Brain microvascular endothelial cell (primary cell): ENCODE measurements around the gene SFTPB.

ENCODE experiments used
- DNase-seq: peaks from one replicate; pipeline ENCODE4 v3.0.0-alpha.2; 2020
- H3K27ac ChIP-seq: fragments of 250-450 bp; sonication (Bioruptor Pico); 2 replicates; pipeline ENCODE4 v1.5.1; 2020; ENCODE audit warnings: mild to moderate bottlenecking, moderate library complexity
- H3K27me3 ChIP-seq: fragments of 250-450 bp; sonication (Bioruptor Pico); replicated peaks from 2 replicates; pipeline ENCODE4 v1.5.1; 2020; ENCODE audit warnings: mild to moderate bottlenecking
- H3K36me3 ChIP-seq: fragments of 250-450 bp; sonication (Bioruptor Pico); replicated peaks from 2 replicates; pipeline ENCODE4 v1.5.1; 2020; ENCODE audit warnings: mild to moderate bottlenecking
- H3K4me3 ChIP-seq: 2 replicates; pipeline ENCODE4 v1.5.1; 2011; ENCODE audit warnings: low read depth, mild to moderate bottlenecking, control low read depth, low read length, moderate library complexity
- CTCF ChIP-seq: IDR thresholded peaks from 2 replicates; pipeline ENCODE4 v1.5.1; 2011; ENCODE audit warnings: low read depth, mild to moderate bottlenecking, moderate library complexity, low read length, control low read depth, inconsistent platforms; ENCODE audit errors: missing control alignments
- in situ Hi-C: cut with HindIII; loops from 2 replicates; pipeline ENCODE4 v1.10.0; 2017; ENCODE audit warnings: low sequenced_read_pairs, low pct_ligation_motif_present

The SFTPB gene

DNA sequence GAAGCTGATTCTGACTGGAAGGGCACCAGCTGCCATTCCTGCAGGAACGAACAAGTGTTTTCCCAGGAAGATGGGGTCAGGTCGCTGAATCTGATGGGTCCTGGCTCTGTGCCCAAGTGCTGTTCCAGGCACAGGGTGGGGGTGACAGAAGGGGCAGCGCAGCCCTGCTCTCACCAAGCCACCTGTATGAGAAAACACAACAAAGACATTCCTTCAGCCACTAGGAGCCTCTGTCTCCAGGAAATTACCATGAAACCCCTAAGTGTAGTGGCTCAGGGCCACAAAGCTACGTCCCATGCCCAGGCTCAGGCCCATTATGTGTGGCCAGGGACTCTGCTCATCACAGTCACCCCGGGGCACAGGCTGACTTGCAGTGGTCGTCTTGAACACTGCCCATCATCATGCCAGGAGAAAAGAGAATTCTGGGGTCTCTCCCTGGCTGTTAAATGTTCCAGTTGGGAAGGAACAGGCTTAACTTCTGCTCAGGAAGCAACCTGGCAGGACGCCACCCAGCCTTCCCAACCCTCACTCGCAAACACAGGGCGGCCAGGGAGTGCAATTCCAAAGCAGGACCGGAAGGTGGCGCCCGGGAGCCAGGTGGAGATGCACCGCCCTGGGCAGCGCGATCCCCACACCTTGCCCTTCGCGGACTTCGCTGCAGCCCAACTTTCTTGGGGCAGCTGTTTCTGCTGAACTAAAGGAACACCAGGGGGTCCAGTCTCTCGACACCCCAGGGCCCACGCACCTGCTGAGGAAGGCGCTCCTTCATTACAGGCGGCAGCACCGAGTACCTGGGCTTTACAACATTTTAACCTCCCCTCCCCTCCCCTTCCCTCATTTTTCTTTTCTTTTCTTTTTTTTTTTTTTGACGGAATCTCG lies 11.0 kb upstream of the SFTPB start:
- H3K4me3 ChIP-seq: no peak overlapping the region
- no peaks in the 10 kb centered on the region for H3K27me3 ChIP-seq
- no peak overlapping the region for H3K27ac ChIP-seq
- peak; percentile 99 for TF ChIP-seq CTCF
- H3K36me3 ChIP-seq: no peaks in the 10 kb centered on the region
- in situ Hi-C loops: no loop called here
- DNase-seq: peak; percentile 53

- TF ChIP-seq CTCF: no peak
- in situ Hi-C loops: no loop called here
- Histone ChIP-seq H3K36me3 (no peaks in the 10 kb centered on the region), H3K4me3 (no peak overlapping the region), H3K27ac (no peak overlapping the region), H3K27me3 (no peaks in the 10 kb centered on the region)
- no peak for DNase-seq
Measured at GRCh38 chr2:85678377-85678776, 10.4 kb upstream of the SFTPB start.

- Histone ChIP-seq H3K27me3 (no peaks in the 10 kb centered on the region), H3K27ac (no peak overlapping the region), H3K4me3 (no peak overlapping the region), H3K36me3 (no peaks in the 10 kb centered on the region)
- in situ Hi-C loops: no loop called here
- TF ChIP-seq CTCF: no peak
- no peak for DNase-seq
Measured at GRCh38 chr2:85675866-85676548, 8.0 kb upstream of the SFTPB start.

DNA sequence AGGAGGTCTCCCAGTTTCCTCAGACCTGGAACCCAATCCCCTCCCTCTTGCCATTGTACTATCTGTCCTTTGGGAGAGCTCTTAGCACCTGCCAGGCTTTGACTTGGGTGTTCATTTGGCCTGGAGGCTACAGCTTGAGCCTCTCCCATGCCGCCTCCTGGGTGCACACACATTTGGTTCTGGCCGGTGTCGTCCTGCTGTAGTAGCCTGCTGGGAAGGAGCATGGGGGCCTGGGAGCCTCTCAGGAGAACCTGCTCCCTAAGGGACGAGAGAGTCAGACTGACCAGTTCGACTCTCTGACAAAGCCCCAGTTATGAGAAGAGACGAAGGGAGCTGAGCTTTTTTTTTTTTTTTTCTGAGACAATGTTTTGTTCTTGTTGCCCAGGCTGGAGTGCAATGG lies 7.4 kb upstream of the SFTPB start:
- no peak for TF ChIP-seq CTCF
- no peak overlapping the region for H3K27ac ChIP-seq

DNA sequence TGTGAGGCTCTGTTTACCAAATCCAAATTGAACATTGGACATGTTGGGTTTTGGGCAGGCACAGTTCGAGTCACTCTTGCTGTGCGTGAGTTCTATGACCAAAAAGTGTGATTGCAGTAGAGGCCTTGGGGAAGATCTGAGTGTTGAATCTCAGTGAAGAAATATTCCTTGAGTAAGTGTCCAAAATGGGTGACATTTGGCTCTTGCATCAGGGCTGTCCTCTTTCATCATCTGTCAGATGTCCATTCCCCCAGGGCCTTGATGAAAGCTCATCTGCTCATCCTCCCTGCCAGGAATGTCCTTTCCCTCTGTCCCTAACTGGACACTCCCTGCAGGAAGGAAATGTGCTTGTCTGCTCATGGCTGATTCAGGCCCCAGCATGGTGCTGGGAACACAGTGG lies 6.4 kb upstream of the SFTPB start:
- no peak for DNase-seq
- no peak overlapping the region for H3K27ac ChIP-seq
- H3K36me3 ChIP-seq: no peaks in the 10 kb centered on the region
- no peaks in the 10 kb centered on the region for H3K27me3 ChIP-seq
- no peak overlapping the region for H3K4me3 ChIP-seq
- no peak for TF ChIP-seq CTCF
- in situ Hi-C loops: no loop called here

More for the DNA sequence above, 7.4 kb upstream of the SFTPB start:
- no peaks in the 10 kb centered on the region for H3K36me3 ChIP-seq
- DNase-seq: no peak
- in situ Hi-C loops: no loop called here
- H3K4me3 ChIP-seq: no peak overlapping the region
- no peaks in the 10 kb centered on the region for H3K27me3 ChIP-seq
